ENCODE data around the gene PPP4R1.
A peak's percentile ranks its signal among the peaks of the same experiment; 100 is the strongest.
"Not testable (repeated sequence)": the region's sequence is repeated elsewhere in the genome, so short reads cannot be mapped to it uniquely, and the experiment has no call there.

Gene PPP4R1

DNA sequence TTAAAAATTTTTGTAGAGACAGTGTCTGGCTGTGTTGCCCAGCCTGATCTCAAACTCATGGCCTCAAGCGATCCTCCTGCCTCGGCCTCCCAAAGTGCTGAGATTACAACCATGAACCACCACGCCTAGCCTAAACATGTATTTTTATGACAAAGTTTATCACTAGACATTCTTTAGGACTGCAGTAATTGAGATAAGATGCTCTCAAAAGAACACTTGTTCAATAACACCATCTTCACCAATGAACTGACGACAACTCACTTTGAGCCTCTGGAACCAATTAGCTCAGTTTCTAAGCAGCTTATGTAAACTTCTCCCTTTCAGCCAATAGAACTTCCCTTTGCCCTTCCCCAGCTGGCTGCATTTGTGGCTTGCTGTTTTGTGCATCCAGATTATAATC lies 15.3 kb upstream of the PPP4R1 start:
- DNase-seq: no peak

DNA sequence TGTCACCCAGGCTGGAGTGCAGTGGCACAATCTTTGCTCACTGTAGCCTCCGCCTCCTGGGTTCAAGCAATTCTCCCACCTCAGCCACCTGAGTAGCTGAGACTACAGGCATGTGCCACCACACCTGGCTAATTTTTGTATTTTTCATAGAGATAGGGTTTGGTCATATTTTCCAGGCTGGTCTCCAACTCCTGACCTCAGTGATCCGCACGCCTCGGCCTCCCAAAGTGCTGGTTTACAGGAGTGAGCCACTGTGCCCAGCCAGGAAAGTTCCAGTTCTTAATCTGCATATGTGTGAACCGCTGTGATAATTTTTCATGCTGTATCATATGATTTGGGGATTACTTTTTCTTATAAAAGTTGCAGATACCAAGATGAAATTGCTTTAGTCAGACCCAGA lies 14.6 kb upstream of the PPP4R1 start:
- no peak for DNase-seq

DNA sequence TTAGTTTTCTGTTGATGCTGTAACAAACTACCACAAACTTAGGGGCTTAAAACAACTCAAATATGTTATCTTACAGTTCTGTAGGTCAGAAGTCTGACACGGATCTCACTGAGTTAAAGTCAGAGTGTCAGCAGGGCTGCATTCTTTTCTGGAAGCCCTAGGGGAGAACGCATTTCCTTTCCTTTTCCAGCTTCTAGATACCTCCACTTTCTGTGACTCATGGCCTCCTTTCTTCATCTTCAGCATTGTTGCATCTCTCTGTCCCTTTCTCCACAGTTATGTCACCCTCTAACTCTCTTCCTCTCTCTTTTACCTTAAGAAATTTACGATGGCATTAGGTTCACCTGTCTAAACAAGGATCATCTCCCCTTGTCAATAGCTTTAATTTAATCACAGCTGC lies 13.3 kb upstream of the PPP4R1 start:
- no peak for DNase-seq

DNA sequence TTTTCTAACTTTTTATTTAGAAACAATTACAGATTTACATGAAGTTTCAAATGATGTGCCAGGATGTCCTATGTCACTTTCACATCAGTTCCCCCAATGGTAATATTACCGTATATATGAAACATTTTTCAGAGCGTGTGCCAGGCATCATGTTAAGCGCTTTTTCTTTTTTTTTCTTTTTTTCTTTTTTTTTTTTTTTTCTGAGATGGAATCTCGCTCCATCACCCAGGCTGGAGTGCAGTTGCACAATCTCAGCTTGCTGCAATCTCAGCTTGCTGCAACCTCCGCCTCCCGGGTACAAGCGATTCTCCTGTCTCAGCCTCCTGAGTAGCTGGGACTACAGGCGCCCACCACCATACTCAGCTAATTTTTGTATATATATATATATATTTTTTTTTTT lies 5.6 kb upstream of the PPP4R1 start:
- DNase-seq: no peak

DNA sequence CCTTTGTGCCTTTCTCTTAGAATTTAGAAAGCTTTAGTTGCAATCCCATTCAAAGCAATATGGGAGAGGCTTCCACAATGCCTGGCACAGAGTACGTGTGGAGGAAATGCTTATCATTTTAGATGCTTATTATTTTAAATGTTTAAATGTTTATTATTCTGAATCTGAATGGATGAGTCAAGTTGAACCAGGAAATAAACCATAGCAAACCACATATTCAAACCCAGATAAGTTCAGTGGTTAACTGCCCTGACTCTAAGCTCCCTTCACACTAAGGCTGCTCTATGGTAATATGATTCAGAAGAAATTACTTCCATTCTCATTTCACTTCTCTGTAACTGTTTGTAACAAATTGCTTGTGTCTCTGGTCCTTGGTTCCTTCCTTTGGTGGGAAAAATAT lies 5.2 kb upstream of the PPP4R1 start:
- no peak for DNase-seq

DNA sequence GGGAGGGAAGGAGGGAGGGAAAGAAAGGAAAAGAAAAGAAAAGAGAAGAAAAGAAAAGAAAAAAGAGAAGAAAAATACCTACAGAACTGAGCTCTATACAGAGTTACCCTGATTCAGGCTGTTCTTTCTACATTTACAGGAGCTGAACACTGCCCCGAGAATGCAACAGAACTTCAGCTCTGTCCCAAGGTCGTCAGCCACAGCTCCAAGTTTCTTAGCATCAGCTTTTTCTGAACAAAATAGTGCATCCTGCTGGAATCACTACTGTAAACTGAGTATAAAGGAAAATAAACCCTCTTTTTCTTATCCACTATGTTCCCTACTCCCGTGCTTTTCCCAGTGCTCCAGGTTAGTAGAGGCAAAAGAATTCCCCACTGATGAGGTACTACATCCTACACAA lies 4.7 kb upstream of the PPP4R1 start:
- no peak for DNase-seq

DNA sequence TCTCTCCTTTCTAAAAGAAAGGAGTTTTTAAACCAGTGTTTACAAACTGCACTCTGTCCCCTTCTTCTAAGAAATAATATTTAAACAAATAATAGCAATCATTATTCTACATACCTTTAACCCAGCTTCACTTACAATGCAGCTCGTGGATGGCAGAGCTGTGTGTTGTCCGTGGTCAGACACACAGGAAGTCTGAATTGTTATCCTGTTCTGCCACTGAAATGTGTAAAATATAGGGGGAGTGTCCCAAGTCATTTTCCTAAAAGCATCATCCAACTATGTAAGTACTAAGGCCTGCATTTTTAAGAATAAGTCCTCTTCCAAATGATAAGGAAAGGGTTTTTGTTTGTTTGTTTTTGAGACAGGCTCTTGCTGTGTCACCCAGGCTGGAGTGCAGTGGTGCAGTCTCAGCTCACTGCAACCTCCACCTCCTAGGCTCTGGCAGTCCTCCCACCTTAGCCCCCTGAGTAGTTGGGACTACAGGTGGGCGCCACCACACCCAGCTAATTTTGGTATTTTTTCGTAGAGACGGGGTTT lies 2.7 kb upstream of the PPP4R1 start:
- no peak for DNase-seq

DNA sequence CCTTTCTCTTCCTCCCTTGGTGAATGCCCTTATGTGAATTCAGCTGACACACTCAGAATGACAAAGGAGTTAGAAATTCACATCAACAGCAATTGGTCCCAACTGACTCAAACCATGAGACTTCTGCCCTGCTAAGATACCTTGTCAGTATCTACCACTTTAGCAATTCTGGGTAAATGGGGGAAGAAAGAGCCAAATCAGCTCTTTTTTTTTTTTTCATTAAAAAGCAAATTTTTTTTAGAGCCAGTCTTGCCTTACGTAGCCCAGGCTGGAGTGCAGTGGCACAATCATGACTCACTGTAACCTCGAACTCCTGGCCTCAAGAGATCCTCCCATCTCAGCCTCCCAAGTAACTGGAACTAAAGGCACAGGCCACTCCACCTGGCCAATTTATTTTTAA lies 1.7 kb upstream of the PPP4R1 start:
- DNase-seq: no peak

DNA sequence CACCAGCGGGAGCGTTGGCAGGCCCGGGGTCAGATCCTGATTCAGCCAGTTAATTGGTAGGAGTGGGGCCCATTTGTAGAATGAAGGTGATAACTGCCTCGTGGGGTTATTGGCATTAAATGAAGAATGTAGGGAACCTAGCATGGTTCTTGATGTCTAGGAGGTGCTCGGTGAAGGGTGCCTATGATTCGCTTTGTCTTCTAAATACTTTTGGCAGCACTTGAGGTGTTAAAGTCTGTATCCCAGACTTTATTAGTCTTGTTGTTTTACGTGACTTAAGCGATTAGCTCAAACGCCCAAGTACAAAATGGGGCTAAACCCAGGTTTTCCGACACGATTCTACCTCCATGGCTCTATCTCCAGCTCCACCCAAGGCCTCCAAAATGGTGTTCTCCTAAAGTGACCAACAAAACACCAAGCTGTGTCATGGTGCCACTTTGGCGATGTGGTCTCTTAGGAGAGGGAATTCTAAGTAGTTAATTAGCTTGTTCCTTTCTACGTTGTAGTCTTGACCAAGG lies 980 bp upstream of the PPP4R1 start:
- DNase-seq: no peak

DNA sequence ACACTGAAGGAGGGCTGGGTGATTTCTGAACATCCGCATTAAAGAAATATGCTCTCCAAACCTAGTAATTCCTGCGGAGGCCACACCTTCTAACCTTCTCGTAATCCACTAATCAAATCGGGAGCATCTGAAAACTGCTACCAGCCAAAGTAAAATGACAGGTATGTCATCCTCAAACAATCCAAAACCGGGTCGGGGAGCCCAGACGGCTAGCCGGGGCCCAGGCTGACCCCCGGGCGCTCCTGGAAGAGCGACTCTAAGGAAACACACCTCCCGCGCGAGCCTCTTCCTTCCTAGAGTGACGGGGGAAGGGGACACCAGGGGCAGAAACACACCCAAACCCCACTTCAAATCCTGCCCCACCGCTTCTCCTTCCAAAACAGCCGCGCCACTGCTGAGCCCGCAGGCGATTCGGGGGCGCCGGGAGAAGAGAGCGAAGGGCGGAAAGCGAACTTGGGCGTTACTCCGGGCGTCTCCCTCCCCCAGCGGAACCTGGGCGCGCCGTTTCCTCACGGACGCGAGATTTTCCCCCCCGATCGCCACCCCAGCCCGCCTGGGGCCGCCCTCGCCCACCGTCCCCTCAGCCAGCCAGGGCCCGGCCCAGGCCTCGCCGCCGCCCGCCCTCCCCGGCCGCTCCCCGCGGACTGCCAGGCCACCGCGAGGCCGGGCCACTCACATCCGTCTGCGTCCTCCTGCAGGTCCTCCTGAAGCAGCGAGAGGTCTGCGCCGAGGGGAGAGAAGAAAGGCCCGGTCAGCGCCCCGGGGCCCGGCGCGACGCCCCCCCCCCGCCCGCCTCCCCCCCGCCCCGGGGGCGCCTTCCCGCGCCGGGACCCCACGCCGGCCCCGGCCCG lies 584 bp downstream of the PPP4R1 start:
- DNase-seq: peak; percentile 31

DNA sequence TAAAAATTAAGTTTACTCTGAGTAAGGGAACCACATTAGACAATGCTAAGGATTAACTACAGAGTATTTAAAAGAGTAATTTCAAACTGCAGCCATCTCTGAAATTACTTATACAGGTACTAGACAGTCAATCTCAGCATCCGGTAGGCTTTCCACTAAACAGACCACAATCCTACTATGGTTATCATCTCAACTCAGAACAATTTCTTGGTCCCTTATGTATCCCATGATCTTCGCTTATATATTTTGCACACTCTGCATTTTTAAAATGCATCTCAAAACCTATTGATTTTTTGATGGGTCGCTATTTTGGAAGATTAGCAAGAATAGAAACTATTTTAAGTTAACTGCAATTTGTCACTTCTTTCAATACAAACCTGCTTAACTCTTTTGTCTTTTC lies 1.4 kb downstream of the PPP4R1 start:
- no peak for DNase-seq

DNA sequence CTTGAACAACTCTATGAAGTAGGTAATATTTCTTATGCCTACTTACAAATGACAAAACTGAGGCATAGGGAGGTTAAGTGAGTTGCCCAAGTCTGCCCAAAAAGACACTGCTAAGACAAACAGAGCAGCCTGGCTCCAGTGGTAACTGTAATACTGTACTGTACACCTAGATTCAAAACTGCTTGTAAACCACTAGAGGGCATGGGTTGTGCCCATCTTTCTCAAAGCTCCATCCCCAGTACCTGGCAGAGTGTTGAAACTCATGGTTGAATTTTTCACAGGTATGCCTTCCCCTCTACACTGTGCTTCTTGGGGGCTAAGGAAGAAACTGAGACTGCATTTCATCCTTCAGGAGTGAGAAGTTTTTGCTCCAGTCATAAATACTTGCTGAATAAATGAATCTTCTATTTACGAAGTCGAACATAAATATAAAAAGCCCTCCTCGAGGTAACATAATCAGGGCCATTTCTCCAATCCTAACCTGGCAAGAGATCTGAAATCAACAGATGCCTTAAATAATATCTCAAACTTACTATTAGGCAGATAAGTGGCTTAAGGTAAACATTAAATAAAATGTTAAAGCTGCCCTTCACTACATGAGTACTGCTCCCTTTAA lies 2.0 kb downstream of the PPP4R1 start:
- peak; percentile 23 for DNase-seq

DNA sequence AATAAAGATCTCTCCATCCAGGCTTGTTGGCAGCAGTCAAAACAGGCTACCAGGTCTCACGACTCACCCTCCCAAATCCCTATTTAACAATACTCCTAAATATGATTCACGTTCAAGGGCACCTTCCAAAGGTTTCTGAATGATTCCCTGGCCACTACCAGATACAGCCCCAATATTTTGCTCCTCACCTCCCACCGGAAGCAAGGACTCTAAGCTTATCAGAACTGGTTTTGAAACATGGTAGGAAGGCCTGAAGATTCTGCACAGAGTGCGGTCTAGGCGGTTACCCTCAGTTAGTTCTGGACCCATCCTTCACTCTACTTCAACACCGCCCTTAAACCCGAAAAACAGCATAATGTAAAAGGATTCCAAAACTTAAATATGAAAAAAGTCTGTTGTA lies 5.2 kb downstream of the PPP4R1 start:
- DNase-seq: no peak

DNA sequence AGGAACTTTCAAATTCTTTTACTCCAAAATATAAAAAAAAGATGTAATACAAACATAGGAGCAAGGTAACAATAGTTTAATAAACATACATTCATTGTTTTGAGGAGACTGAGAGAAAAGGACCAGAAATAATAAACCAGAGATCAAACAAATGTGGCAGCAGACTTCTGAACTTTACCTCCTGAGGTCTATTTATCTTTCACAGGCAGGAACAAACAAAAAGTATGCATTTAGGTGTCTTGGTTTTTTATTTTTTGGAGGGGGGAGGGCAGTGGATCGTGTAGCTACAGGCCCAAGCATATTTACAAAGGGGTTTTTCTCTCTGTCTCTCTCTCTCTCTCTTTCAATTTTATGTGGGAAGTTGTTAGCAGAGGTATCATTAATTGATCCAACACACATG lies 5.6 kb downstream of the PPP4R1 start:
- no peak for DNase-seq

DNA sequence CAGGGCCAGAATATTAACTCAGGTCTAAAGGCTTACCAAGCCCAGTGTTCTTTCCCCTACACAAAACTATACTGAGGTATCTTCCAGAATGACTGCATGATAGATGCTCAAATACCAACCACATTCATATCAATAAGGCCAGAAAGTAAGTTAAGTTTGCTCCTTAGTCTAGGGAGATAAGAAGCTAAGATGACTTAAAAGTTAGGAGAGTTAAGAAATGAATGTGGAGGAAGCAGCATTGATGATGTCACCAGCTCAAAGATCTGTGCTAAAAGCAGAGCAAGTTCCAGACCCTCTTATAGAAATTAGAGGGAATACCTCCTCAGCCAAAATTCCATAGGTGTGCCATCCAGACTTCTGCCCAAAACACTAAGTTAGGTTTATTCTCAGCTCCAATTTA lies 6.1 kb downstream of the PPP4R1 start:
- DNase-seq: no peak

DNA sequence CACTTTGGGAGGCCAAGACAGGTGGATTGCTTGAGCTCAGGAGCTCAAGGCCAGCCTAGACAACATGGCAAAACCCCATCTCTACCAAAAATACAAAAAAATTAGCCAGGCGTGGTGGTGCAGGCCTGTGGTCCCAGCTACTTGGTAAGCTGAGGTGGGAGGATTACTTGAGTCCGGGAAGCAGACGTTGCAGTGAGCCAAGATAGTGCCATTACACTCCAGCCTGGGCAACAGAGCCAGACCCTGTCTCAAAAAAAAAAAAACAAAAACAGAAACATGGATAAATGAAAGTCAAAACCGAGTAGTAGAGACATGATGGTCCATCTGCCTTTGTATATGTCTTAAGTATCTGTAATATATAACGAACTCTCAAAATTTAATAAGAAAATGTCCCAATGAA lies 7.2 kb downstream of the PPP4R1 start:
- DNase-seq: not testable (repeated sequence)

DNA sequence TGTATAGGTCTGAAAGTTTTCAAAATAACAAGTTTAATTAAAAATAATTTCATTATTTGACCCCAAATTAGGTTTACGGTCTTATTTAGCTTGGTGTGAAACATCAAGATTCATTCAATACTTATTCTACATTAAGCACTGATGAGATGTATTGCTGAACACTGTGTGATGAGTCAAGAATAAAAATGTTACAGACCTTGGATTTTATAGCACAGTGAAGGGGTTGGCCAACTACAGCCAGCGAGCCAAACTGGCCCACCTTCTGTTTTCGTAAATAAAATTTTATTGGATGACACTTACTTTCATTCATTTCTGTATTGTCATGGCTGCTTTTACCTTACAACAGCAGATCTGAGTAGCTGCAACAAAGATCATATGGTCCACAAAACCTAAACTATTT lies 8.3 kb downstream of the PPP4R1 start:
- DNase-seq: no peak

DNA sequence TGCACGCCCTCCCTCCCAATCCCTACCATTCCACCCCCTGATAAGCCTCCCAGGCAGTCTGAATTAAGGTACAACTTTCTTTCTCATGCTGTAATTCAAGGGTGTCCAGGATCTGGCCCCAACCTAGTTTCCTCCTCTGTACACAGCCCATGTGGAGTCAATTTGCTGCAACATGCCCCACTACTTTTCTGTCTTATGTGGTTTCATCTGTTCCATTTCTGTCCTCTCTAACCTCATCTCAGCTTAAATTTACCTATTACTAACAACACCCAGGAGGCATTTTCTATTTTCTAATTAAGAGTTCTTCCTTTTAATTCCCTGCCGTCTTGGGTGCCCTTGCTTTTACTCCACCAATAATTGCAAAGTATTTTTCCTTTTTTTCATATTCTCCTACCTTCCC lies 10.0 kb downstream of the PPP4R1 start:
- DNase-seq: no peak

DNA sequence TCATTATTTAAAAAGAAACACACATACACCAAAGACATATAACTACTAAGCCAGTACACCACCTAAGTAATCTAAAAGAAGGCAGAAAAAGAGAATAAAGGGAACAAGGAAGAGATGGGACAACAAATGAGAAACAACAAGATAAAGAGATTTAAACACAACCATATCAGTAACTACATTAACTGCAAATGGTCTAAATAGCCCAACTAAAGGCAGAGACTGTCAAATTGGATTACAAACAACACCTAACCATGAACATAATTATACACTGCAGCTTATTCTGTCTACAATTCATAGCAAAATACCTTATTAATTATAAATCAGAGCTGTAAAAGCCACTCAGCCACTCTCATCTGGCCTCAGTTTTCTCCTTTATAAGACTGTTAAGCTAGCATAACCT lies 15.0 kb downstream of the PPP4R1 start:
- no peak for DNase-seq

DNA sequence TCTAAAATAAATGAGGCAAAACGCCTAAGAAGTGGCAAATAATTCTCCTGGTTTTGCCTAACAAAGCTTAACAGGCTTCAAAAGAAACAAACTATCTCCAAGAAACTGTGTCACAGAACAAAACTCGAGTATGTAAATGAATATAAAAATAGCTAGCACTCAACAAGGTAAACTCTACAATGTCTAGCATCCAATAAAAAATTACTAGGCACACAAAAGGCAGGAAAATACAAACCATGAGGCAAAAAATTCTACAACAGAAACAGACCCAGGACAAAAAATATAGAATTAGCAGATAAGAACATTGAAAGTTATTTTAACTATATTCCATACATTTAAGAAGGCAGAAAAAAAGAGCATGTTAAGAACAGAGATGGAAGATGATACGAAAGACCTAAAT lies 16.8 kb downstream of the PPP4R1 start:
- no peak for DNase-seq

DNA sequence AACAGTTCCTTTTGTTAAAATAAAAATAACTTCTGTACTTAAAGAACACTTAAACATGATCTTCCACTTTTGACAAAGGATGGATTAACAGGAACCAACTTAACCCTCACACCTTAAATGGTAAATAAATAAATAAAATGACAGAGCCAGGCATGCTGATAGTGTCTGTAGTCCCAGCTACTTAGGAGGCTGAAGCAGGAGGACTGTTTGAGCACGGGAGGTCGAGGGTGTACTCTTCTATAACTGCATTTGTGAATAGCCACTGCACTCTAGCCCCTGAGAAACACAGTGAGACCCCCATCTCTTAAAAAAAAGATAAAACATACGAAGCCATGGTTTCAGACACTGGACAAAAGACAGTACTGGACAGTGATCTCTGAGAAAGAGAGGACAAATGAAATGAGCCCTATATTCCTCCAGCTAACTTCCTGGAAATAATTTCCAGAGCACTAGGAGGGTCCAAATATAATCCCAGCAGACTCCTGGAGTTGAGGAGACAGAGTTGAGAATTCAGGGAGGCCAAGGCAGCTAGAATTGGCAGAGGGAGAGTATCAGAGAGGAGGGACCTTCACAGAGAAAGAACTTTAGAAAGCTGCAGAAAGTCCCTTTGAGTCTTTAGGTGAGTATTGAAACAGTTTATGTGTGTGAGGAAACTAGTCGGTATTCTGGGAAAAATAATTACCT lies 17.4 kb downstream of the PPP4R1 start:
- DNase-seq: no peak

DNA sequence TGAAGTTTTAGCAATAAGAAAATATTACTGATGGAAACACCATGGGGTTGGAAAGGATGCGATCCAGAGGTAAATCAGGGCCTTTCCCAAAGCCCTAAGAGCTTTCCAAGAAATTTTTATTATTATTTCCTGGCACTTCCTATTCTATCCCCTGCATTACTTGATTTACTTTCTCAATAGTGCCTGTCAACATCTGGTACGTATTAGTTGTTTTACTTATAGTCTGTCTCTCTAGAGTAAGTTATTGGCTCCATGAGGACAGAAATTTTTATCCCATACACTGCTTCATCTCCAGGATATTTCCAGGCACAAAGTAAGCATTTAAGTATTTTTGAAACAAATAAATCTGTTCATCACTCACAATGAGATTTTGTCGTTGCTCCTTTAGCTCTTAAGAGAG lies 18.1 kb downstream of the PPP4R1 start:
- no peak for DNase-seq

DNA sequence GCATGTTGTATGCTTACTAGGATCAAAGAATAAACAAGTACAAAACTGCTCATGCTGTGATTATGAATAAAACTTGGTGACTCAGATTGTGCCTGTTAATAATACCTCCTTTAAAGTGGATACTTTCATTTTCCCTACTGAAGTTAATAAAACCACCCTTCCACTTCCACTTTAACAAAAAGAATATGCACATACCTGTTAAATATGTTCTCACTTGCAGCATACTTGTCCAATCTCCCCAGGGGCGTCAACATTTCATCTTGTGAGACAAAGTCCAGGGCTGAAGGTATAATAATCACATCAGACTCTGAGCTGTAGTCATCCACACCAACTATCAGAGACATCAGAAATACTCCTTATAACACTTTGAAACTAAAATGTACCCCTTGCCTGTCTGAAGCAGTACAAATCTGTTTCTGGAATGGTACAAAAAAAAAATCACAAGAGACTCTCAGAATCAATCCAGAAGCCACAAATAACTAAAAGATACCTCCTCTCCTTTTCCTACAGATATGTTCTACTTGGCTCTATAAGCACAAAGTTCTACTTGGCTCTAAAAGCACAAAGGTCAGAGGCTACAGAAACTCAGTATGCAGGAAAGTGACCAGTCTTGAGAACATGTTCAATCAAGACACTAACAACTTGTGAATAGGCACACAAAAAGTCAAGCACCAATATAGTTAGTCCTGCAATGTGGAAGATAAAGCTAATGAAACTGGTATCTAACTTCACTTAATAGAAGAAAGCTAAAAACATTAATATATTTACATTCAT lies 19.3 kb downstream of the PPP4R1 start:
- DNase-seq: no peak

Data from activated CD4-positive, alpha-beta T cell treated with anti-CD3 and anti-CD28 coated beads, Interleukin-2, amount 50 U/mL, for 1 hour (primary cell).